SK-N-SH (cell line): Measurements from ENCODE around the gene HRH1. TPM values are rescaled to one million over a fixed set of nuclear protein-coding genes. Genes with fewer than 3 reads are reported as not detected.

Experiments used
- CTCF ChIA-PET: fragments of 300-600, 350-600 bp; formaldehyde crosslinking; extraction: SDS; loops from one replicate; lab custom pipeline; 2021; lab: Yijun Ruan, JAX
- POLR2A ChIA-PET: fragments of 350-600 bp; sonication (Branson Sonifier 250); formaldehyde crosslinking; extraction: SDS; loops from one replicate; lab custom pipeline; 2020; ENCODE audit warnings: antibody characterized with exemption, inconsistent platforms; lab: Yijun Ruan, JAX
- DNase-seq: peaks from one replicate; pipeline ENCODE4 v3.0.0; 2012
- H2AFZ ChIP-seq: fragments of 200-600 bp; sonication (generic); 2 replicates; pipeline ENCODE4 v1.8.1; 2016; ENCODE audit warnings: antibody characterized with exemption, mild to moderate bottlenecking, low read depth
- H3F3A ChIP-seq: fragments of 200-600 bp; sonication (generic); replicated peaks from 2 replicates; pipeline ENCODE3; 2016; ENCODE audit warnings: antibody characterized with exemption, mild to moderate bottlenecking; ENCODE audit not compliant: insufficient read depth
- H3K27ac ChIP-seq, 2 experiments: fragments of 200-500 bp in 1 of 2; fragments of 200-600 bp in 1 of 2; sonication (Bioruptor generic) in 1 of 2; sonication (generic), shearing (Covaris generic) in 1 of 2; 2 replicates each; pipeline versions ENCODE4 v1.5.1 to v1.6.1; 2014 to 2016; ENCODE audit warnings: low read depth in 2 of 2, inconsistent platforms in 1 of 2, low read length in 1 of 2, mild to moderate bottlenecking in 1 of 2, mixed read lengths in 1 of 2
- H3K27me3 ChIP-seq: fragments of 200-600 bp; sonication (generic), shearing (Covaris generic); 2 replicates; pipeline ENCODE4 v1.6.1; 2016; ENCODE audit warnings: mixed run types; ENCODE audit not compliant: insufficient read depth
- H3K36me3 ChIP-seq, 2 experiments: fragments of 200-500 bp in 1 of 2; fragments of 200-600 bp in 1 of 2; sonication (Bioruptor generic) in 1 of 2; sonication (generic) in 1 of 2; replicated peaks in 1 of 2; 2 replicates each; pipeline versions ENCODE3 to v1.5.1; 2014 to 2016; ENCODE audit warnings: low read length in 1 of 2, mild to moderate bottlenecking in 1 of 2; ENCODE audit not compliant: insufficient read depth in 2 of 2, control insufficient read depth in 1 of 2
- H3K4me1 ChIP-seq, 2 experiments: fragments of 200-500 bp in 1 of 2; fragments of 200-600 bp in 1 of 2; sonication (Bioruptor generic) in 1 of 2; sonication (generic), shearing (Covaris generic) in 1 of 2; 2 replicates each; pipeline versions ENCODE4 v1.5.1 to v1.6.1; 2014 to 2016; ENCODE audit warnings: low read depth in 1 of 2, low read length in 1 of 2, mixed run types in 1 of 2; ENCODE audit not compliant: insufficient read depth in 2 of 2, control insufficient read depth in 1 of 2
- H3K4me2 ChIP-seq: fragments of 200-600 bp; sonication (generic), shearing (Covaris generic); 2 replicates; pipeline ENCODE4 v1.6.1; 2017; ENCODE audit warnings: mixed run types
- H3K4me3 ChIP-seq, 2 experiments: fragments of 200-500 bp in 1 of 2; fragments of 200-600 bp in 1 of 2; sonication (Bioruptor generic) in 1 of 2; sonication (generic), shearing (Covaris generic) in 1 of 2; 2 replicates each; pipeline versions ENCODE4 v1.5.1 to v1.8.1; 2014 to 2016; ENCODE audit warnings: low read depth in 2 of 2, inconsistent platforms in 1 of 2, low read length in 1 of 2, mild to moderate bottlenecking in 1 of 2, mixed read lengths in 1 of 2, moderate library complexity in 1 of 2
- H3K79me2 ChIP-seq: fragments of 200-600 bp; sonication (generic); 2 replicates; pipeline ENCODE4 v1.8.1; 2017; ENCODE audit warnings: mild to moderate bottlenecking; ENCODE audit not compliant: insufficient read depth
- H3K9ac ChIP-seq: fragments of 200-600 bp; sonication (generic); 2 replicates; pipeline ENCODE4 v1.6.1; 2017; ENCODE audit warnings: mixed run types
- H3K9me2 ChIP-seq: fragments of 200-600 bp; sonication (generic); 2 replicates; pipeline ENCODE4 v1.6.1; 2017; ENCODE audit warnings: mixed run types
- H3K9me3 ChIP-seq: fragments of 200-600 bp; sonication (generic); 2 replicates; pipeline ENCODE4 v1.6.1; 2017; ENCODE audit warnings: mixed run types, mild to moderate bottlenecking, moderate library complexity
- H4K20me1 ChIP-seq: fragments of 200-600 bp; sonication (generic); 2 replicates; pipeline ENCODE4 v1.6.1; 2017; ENCODE audit warnings: mild to moderate bottlenecking, mixed run types; ENCODE audit not compliant: insufficient read depth
- CHD2 ChIP-seq: fragments of 150-350 bp; IDR thresholded peaks from 2 replicates; pipeline ENCODE4 v1.6.1; 2018; ENCODE audit warnings: low read length; ENCODE audit not compliant: partially characterized antibody
- ELF1 ChIP-seq: IDR thresholded peaks from 2 replicates; pipeline ENCODE4 v1.4.0; 2012
- FOSL2 ChIP-seq: IDR thresholded peaks from 2 replicates; pipeline ENCODE4 v1.4.0; 2012; ENCODE audit warnings: low read depth, mild to moderate bottlenecking, moderate library complexity, borderline replicate concordance
- FOXM1 ChIP-seq: IDR thresholded peaks from 2 replicates; pipeline ENCODE4 v1.4.0; 2012; ENCODE audit warnings: low read depth, mild to moderate bottlenecking
- GABPA ChIP-seq: IDR thresholded peaks from 2 replicates; pipeline ENCODE4 v1.4.0; 2012; ENCODE audit warnings: low read depth, mild to moderate bottlenecking
- GATA2 ChIP-seq: sonication (generic); formaldehyde crosslinking; IDR thresholded peaks from 2 replicates; pipeline ENCODE4 v1.5.0; 2020; ENCODE audit warnings: mild to moderate bottlenecking, missing genetic modification reagents
- JUND ChIP-seq: IDR thresholded peaks from 2 replicates; pipeline ENCODE4 v1.4.0; 2012
- MEF2A ChIP-seq: IDR thresholded peaks from 2 replicates; pipeline ENCODE4 v1.4.0; 2012; ENCODE audit warnings: low read depth, borderline replicate concordance
- MXI1 ChIP-seq: IDR thresholded peaks from 2 replicates; pipeline ENCODE4 v1.6.1; 2012; ENCODE audit warnings: mild to moderate bottlenecking, low read depth, low read length, improper control_type of control experiment
- NFIC ChIP-seq: IDR thresholded peaks from 2 replicates; pipeline ENCODE4 v1.4.0; 2012; ENCODE audit warnings: borderline replicate concordance
- RAD21 ChIP-seq: IDR thresholded peaks from 2 replicates; pipeline ENCODE4 v1.6.1; 2012; ENCODE audit warnings: mild to moderate bottlenecking, low read length
- SMC3 ChIP-seq: IDR thresholded peaks from 2 replicates; pipeline ENCODE4 v1.6.1; 2012; ENCODE audit warnings: low read depth, low read length, improper control_type of control experiment
- TAF1 ChIP-seq: IDR thresholded peaks from 2 replicates; pipeline ENCODE4 v1.6.1; 2012; ENCODE audit warnings: low read depth, mild to moderate bottlenecking, low read length, moderate library complexity, borderline replicate concordance
- YY1 ChIP-seq: IDR thresholded peaks from 2 replicates; pipeline ENCODE4 v1.4.0; 2012; ENCODE audit warnings: low read depth, mild to moderate bottlenecking
- WGBS: methylation state at CpG from one replicate; pipeline ENCODE4 v1.1.6; 2017; ENCODE audit warnings: low lambda C conversion rate; 5-methylcytosine and 5-hydroxymethylcytosine counted together
- polyA plus RNA-seq, 3 experiments: library from polyadenylated mRNA; depleted of rRNA; stranded (reverse); fragments of >200 nt; gene quantifications; 2 replicates each; pipeline ENCODE4 v1.2.3, GENCODE V29; 2012
- TF ChIP-seq, protein P1 (sequence below): IDR thresholded peaks from 2 replicates; pipeline ENCODE4 v1.4.0; 2012; ENCODE audit warnings: low read depth
- TF ChIP-seq, protein P2 (sequence below): IDR thresholded peaks from 2 replicates; pipeline ENCODE4 v1.4.0; 2012; ENCODE audit warnings: low read depth, borderline replicate concordance
- TF ChIP-seq, protein P3 (sequence below): IDR thresholded peaks from 2 replicates; pipeline ENCODE4; 2012
- TF ChIP-seq, protein P4 (sequence below): fragments of 150-350 bp; IDR thresholded peaks from 2 replicates; pipeline ENCODE4 v1.6.1; 2017; ENCODE audit warnings: antibody characterized with exemption, low read length, low read depth, borderline replicate concordance

Gene HRH1
- polyA plus RNA-seq, 1 of the 3 experiments (the other 2 are of a cell fraction), result 6.2 TPM

DNA sequence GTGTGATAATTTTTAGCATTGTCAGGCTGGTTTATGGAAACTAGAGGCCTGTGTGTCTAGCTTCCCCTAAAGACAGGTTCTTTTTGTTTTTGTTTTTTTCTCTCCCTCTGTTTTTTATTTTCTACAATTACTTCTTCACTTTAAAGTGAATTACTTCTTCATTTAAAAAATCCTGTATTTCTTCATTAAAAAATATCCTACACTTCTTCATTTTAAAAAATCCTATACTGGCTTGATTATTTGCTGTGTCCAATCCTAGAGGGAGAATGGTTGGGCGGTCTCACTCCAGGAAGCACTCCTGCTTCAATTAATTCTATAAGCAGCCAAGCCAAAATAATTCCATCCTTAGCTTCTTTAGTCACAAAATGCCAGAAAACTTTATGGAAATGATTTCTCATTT lies 129.7 kb downstream of the HRH1 start:
- no peaks in the 10 kb centered on the region for H3K27me3 ChIP-seq
- no peak overlapping the region for H3K4me2 ChIP-seq
- DNase-seq, result no peak
- no peak overlapping the region for H3K4me3 ChIP-seq
- no peak overlapping the region for H3K9ac ChIP-seq
- no peaks in the 10 kb centered on the region for H3K9me2 ChIP-seq
- ChIA-PET POLR2A (no interaction called here), CTCF (interaction anchor here (0.6 to 1.4 kb wide), 2 partner anchors 12 to 14 kb away, joined by 4 to 5 read pairs; partner anchors contain the start of gene ATG7)
- peaks cover 34% of the 10 kb centered on the region for H3F3A ChIP-seq
- peaks cover 79% of the 10 kb centered on the region for H3K79me2 ChIP-seq
- H3K9me3 ChIP-seq, result no peaks in the 10 kb centered on the region
- no peak for TF ChIP-seq TAF1
- TF ChIP-seq FOSL2, result no peak
- no peak for TF ChIP-seq MXI1
- TF ChIP-seq RAD21, result no peak
- no peak for TF ChIP-seq SMC3
- TF ChIP-seq, protein P1, sequence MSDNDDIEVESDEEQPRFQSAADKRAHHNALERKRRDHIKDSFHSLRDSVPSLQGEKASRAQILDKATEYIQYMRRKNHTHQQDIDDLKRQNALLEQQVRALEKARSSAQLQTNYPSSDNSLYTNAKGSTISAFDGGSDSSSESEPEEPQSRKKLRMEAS, result no peak
- no peak for TF ChIP-seq NFIC
- TF ChIP-seq GATA2 (CRISPR knock-in tag), result no peak
- TF ChIP-seq, protein P2, sequence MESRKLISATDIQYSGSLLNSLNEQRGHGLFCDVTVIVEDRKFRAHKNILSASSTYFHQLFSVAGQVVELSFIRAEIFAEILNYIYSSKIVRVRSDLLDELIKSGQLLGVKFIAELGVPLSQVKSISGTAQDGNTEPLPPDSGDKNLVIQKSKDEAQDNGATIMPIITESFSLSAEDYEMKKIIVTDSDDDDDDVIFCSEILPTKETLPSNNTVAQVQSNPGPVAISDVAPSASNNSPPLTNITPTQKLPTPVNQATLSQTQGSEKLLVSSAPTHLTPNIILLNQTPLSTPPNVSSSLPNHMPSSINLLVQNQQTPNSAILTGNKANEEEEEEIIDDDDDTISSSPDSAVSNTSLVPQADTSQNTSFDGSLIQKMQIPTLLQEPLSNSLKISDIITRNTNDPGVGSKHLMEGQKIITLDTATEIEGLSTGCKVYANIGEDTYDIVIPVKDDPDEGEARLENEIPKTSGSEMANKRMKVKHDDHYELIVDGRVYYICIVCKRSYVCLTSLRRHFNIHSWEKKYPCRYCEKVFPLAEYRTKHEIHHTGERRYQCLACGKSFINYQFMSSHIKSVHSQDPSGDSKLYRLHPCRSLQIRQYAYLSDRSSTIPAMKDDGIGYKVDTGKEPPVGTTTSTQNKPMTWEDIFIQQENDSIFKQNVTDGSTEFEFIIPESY, result no peak
- TF ChIP-seq YY1, result no peak
- TF ChIP-seq, protein P3, sequence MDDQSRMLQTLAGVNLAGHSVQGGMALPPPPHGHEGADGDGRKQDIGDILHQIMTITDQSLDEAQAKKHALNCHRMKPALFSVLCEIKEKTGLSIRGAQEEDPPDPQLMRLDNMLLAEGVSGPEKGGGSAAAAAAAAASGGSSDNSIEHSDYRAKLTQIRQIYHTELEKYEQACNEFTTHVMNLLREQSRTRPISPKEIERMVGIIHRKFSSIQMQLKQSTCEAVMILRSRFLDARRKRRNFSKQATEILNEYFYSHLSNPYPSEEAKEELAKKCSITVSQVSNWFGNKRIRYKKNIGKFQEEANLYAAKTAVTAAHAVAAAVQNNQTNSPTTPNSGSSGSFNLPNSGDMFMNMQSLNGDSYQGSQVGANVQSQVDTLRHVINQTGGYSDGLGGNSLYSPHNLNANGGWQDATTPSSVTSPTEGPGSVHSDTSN, result no peak
- TF ChIP-seq ELF1, result no peak
- no peak for TF ChIP-seq GABPA
- TF ChIP-seq, protein P4, sequence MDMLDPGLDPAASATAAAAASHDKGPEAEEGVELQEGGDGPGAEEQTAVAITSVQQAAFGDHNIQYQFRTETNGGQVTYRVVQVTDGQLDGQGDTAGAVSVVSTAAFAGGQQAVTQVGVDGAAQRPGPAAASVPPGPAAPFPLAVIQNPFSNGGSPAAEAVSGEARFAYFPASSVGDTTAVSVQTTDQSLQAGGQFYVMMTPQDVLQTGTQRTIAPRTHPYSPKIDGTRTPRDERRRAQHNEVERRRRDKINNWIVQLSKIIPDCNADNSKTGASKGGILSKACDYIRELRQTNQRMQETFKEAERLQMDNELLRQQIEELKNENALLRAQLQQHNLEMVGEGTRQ, result no peak
- TF ChIP-seq CHD2, result no peak
- no peak for TF ChIP-seq MEF2A
- TF ChIP-seq JUND, result no peak
- no peak for TF ChIP-seq FOXM1
- WGBS, result 100% methylated on average over 1 of the region's 1 CpG
- no peak overlapping the region for H2AFZ ChIP-seq
- no peaks in the 10 kb centered on the region for H4K20me1 ChIP-seq
- peaks cover 27 to 28% of the 10 kb centered on the region in 2 experiments for H3K36me3 ChIP-seq
- no peak overlapping the region for H3K27ac ChIP-seq
- peaks cover 9 to 28% of the 10 kb centered on the region in 2 experiments for H3K4me1 ChIP-seq
